Liver (tissue), 3 donors: ENCODE results near the gene MTMR10.

Experiments used
- CTCF ChIP-seq: fragments of 150-350 bp; IDR thresholded peaks from 2 replicates; pipeline ENCODE4 v1.5.1; 2017; ENCODE audit warnings: improper control_type of control experiment, low read depth, low read length; ENCODE audit not compliant: missing input control
- REST ChIP-seq: IDR thresholded peaks from 2 replicates; pipeline ENCODE4 v1.6.1; 2016; ENCODE audit warnings: antibody characterized with exemption, mild to moderate bottlenecking
- SP1 ChIP-seq: IDR thresholded peaks from 2 replicates; pipeline ENCODE4 v1.6.1; 2018; ENCODE audit warnings: antibody characterized with exemption, mild to moderate bottlenecking
- TF ChIP-seq, protein P1 (sequence below): IDR thresholded peaks from 2 replicates; pipeline ENCODE4 v1.6.1; 2016; ENCODE audit warnings: antibody characterized with exemption
- donor health status: healthy.
- donor health status: healthy.

- TF ChIP-seq SP1 (no peak), CTCF (no peak), REST (no peak)
- TF ChIP-seq, protein P1, sequence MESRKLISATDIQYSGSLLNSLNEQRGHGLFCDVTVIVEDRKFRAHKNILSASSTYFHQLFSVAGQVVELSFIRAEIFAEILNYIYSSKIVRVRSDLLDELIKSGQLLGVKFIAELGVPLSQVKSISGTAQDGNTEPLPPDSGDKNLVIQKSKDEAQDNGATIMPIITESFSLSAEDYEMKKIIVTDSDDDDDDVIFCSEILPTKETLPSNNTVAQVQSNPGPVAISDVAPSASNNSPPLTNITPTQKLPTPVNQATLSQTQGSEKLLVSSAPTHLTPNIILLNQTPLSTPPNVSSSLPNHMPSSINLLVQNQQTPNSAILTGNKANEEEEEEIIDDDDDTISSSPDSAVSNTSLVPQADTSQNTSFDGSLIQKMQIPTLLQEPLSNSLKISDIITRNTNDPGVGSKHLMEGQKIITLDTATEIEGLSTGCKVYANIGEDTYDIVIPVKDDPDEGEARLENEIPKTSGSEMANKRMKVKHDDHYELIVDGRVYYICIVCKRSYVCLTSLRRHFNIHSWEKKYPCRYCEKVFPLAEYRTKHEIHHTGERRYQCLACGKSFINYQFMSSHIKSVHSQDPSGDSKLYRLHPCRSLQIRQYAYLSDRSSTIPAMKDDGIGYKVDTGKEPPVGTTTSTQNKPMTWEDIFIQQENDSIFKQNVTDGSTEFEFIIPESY, result no peak
These were observed 13.1 kb downstream of the MTMR10 start for GRCh38 chr15:30978328-30978727.
